Tibial artery (tissue), 4 donors: ENCODE measurements around the gene PAK2.
"Not testable (repeated sequence)": the region's sequence is repeated elsewhere in the genome, so short reads cannot be mapped to it uniquely, and the experiment has no call there.

Experiments
- DNase-seq, 2 donors: peaks; one replicate each; pipeline ENCODE4 v3.0.0-alpha.2; 2019
- H3K27ac ChIP-seq, 2 donors: fragments of 200-600 bp; sonication (generic) in 1 of 2; 1 replicate in 1 of 2; 2 replicates in 1 of 2; pipeline ENCODE4 v1.5.1; 2018 to 2019; ENCODE audit warnings: mild to moderate bottlenecking in 1 of 2
- H3K27me3 ChIP-seq, 2 donors: fragments of 200-600 bp; sonication (generic) in 1 of 2; one replicate each; pipeline versions ENCODE4 v1.5.1 to v1.6.0; 2016 to 2019
- H3K36me3 ChIP-seq, 3 donors: fragments of 200-600 bp; sonication (generic) in 2 of 3; one replicate each; pipeline ENCODE4 v1.5.1; 2016 to 2019; ENCODE audit warnings: mild to moderate bottlenecking in 2 of 3
- H3K4me1 ChIP-seq, 4 donors: fragments of 200-600 bp; sonication (generic) in 2 of 4; 1 replicate in 3 of 4; 2 replicates in 1 of 4; pipeline ENCODE4 v1.5.1; 2016 to 2019
- H3K4me3 ChIP-seq, 2 donors: fragments of 200-600 bp; sonication (generic) in 1 of 2; 1 replicate in 1 of 2; 2 replicates in 1 of 2; pipeline ENCODE4 v1.5.1; 2018 to 2019; ENCODE audit warnings: mild to moderate bottlenecking in 2 of 2
- H3K9me3 ChIP-seq, 3 donors: fragments of 200-600 bp; sonication (generic) in 1 of 3; one replicate each; pipeline ENCODE4 v1.5.1; 2016 to 2019
- intact Hi-C: fragments of 100-400 bp; cut with DNase I; formaldehyde crosslinking; loops from one replicate; pipeline ENCODE4 v1.15.0; 2023; ENCODE audit warnings: low total_unique reads
- TF ChIP-seq, protein P1 (sequence below), 2 experiments: fragments of 200-600 bp in 1 of 2; fragments of 450-650 bp in 1 of 2; IDR thresholded peaks; one replicate each; pipeline ENCODE4 v1.5.1; 2017 to 2019; ENCODE audit warnings: antibody characterized with exemption in 2 of 2, mild to moderate bottlenecking in 1 of 2, moderate library complexity in 1 of 2

The PAK2 gene

DNA sequence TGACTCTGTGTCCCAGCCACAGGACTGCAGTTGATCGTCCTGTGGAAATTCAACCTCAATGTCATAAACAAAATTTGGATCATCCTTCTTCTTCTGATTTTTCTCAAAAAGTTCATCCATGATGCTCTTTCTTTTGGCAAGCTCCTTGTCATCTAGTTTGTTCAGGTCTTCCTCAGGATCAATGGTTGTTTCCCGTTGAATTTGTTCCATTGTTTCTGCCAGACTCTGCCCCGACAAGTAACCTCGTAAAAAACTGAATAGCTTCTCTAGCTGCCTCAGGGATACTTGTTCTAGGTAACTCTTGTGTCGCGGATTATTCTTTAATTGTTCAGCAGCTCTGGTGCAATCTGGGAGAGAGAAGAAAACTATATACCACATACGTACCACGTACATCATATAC, 32.1 kb upstream of the PAK2 start:
- no peak for DNase-seq
- Histone ChIP-seq H3K27me3 (no peaks in the 10 kb centered on the region), H3K4me3 (no peak overlapping the region), H3K4me1 (peaks cover 0 to 7% (median 5%) of the 10 kb centered on the region in 4 donors), H3K36me3 (no peaks in the 10 kb centered on the region), H3K27ac (no peak overlapping the region), H3K9me3 (no peaks in the 10 kb centered on the region)
- TF ChIP-seq, protein P1, sequence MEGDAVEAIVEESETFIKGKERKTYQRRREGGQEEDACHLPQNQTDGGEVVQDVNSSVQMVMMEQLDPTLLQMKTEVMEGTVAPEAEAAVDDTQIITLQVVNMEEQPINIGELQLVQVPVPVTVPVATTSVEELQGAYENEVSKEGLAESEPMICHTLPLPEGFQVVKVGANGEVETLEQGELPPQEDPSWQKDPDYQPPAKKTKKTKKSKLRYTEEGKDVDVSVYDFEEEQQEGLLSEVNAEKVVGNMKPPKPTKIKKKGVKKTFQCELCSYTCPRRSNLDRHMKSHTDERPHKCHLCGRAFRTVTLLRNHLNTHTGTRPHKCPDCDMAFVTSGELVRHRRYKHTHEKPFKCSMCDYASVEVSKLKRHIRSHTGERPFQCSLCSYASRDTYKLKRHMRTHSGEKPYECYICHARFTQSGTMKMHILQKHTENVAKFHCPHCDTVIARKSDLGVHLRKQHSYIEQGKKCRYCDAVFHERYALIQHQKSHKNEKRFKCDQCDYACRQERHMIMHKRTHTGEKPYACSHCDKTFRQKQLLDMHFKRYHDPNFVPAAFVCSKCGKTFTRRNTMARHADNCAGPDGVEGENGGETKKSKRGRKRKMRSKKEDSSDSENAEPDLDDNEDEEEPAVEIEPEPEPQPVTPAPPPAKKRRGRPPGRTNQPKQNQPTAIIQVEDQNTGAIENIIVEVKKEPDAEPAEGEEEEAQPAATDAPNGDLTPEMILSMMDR (IDR thresholded peaks at IDR 0.05) = no peak
- intact Hi-C loops = no loop called here

DNA sequence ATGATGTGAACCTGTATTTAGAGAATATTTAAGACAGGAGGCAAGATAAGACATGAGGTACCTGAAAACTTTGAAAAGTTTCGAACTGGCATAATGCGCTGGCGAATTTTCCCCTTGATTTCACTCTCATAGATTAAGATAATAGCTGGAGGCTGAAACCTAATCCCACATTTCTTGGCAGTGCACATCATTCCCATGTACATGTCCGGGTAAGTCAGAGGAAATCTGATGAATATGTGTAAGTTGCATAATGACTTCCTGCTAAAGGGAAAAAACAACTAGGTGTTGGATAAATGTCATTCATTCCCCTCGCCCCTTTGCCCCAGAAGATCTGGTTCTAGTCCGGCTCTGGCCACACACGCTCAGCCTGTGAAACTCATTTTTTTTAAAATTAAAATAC, 31.2 kb upstream of the PAK2 start:
- H3K9me3 ChIP-seq = no peaks in the 10 kb centered on the region
- no peaks in the 10 kb centered on the region for H3K27me3 ChIP-seq
- TF ChIP-seq, protein P1 (IDR thresholded peaks at IDR 0.05) = no peak
- peaks cover 0 to 14% (median 10%) of the 10 kb centered on the region in 4 donors for H3K4me1 ChIP-seq
- intact Hi-C loops = no loop called here
- DNase-seq = no peak
- no peaks in the 10 kb centered on the region for H3K36me3 ChIP-seq
- no peak overlapping the region for H3K4me3 ChIP-seq
- no peak overlapping the region for H3K27ac ChIP-seq

DNA sequence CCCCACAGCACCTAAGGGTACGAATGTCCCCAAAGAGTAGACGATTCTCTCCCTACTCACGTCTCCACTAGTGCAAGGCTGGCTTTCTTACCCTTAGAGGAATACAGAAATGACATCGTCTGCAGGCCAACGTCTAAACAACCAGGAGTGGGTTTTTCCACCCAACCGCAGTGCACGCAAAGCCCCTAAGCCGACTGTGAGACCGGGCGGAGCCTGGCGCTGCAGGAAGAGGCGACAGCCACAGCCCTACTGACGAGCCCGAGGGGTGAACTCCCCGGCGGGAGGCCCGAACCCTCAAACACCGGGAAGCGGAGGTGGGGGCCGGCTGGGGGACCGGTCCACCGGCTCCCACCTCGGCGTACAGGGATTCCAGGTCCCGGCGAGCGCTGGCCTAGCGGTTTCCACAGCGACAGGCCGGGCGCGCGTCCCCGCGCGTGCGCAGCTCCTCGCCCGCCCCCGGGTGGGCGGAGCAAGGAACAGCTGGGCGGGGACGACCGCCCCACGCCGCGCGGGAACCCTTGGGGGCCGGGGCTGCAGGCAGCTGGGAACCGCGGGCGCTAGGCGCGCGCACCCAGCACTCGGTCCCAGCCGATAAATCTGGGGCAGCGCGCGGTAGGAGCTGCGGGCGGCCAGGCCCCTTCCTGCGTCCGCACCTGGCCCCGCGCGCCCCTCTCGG, 27.7 kb upstream of the PAK2 start, which contains the start of the genes CEP19 and PIGX:
TSS of gene CEP19 (minus strand) at position 413 of the 676 bp plus-strand sequence. CDS start 3,593 bp downstream, outside the sequence.
TSS of gene PIGX (plus strand) at position 540 of the 676 bp plus-strand sequence.
- Histone ChIP-seq H3K4me1 (peaks cover 0 to 18% (median 13%) of the 10 kb centered on the region in 4 donors), H3K27ac (peak within 1 kb of the TSS; percentile 94 to 95), H3K4me3 (peak within 1 kb of the TSS; percentile 70 to 74), H3K36me3 (no peaks in the 10 kb centered on the region), H3K27me3 (no peaks in the 10 kb centered on the region), H3K9me3 (no peaks in the 10 kb centered on the region)
- intact Hi-C loops = no loop called here
- peak; percentile 75 to 89 for DNase-seq
- TF ChIP-seq, protein P1 (IDR thresholded peaks at IDR 0.05) = peak; percentile 23 to 35

DNA sequence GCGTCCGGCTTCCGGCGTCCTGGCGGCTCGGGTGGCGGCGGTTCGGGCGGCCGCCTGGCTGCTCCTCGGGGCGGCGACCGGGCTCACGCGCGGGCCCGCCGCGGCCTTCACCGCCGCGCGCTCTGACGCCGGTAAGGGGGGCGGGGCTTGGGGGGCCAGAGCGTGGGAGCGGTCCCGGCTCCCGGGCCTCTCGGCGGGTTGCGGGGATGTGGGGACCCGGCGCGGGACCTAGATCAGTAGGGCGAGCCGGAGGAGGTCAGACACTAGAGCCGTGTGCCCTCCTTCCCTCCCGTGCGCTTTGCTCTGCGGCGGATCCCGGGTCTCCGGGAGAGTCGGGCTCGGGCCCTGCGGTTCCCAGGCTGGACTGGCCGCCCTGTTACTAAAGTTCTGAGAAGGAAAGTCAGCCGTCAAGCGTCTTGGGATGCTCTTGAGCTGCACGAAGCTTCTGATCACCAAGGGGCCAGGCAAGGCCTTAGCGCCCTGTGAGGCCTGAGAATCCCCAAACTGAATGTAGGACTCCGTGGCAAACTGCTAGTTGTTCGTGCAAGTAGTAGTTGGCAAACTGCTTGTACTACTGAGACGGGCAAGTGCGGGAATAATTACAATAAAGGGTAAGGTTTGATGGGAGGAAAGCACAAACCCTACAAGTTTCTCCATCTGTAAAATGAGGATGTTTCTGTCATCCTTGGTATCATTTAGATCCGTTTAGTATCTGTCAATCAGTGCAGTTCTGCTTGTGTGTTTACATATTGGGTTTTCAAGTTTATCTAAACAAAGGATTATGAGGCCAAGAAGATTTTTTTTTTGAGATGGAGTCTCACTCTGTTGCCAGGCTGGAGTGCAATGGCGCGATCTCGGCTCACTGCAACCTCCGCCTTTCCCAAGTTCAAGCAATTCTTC, 26.9 kb upstream of the PAK2 start:
- Histone ChIP-seq H3K36me3 (no peaks in the 10 kb centered on the region), H3K4me1 (peaks cover 0 to 18% (median 13%) of the 10 kb centered on the region in 4 donors), H3K27ac (peak overlapping the region; percentile 94 to 95), H3K4me3 (peak overlapping the region; percentile 70 to 74), H3K27me3 (no peaks in the 10 kb centered on the region), H3K9me3 (no peaks in the 10 kb centered on the region)
- peak; percentile 43 to 81 for DNase-seq
- intact Hi-C loops = no loop called here
- TF ChIP-seq, protein P1 (IDR thresholded peaks at IDR 0.05) = no peak

DNA sequence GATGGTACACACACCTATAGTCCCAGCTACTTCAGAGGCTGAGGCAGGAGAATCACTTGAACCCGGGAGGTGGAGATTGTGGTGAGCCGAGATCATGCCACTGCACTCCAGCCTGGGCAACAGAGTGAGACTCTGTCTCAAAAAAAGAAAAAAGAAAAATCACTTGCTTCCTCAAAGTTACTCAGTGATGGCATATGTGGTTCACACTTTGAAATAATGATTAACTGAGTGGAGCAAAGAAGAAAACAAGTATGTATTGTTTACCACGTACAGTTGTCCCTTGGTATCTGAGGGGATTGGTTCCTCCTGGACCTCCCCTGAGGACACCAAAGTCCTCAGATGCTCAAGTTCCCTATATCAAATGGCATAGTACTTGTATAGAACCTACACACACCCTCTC, 22.5 kb upstream of the PAK2 start:
- intact Hi-C loops, H3K27ac ChIP-seq, H3K27me3 ChIP-seq, DNase-seq, H3K9me3 ChIP-seq, H3K4me3 ChIP-seq, H3K36me3 ChIP-seq: not testable (repeated sequence)
- peaks cover 0 to 11% (median 8%) of the 10 kb centered on the region in 4 donors for H3K4me1 ChIP-seq

DNA sequence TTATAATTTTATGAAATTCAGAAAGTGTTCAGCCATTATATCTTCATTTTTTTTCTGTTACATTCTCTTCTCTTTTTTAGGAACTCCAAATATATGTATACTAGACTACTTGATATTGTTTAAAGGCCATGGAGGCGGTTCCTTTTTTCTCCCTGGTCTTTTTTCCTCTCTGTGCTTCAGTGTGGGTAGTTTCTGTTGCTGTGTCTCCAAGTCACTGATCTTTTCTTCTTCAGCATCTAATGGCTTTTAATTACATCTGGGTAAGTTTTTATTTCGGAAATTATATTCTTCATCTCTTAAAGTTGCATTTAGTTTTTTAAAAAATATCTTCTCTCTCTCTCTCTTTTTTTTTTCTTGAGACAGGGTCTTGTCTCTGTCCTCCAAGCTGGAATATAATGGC, 18.6 kb upstream of the PAK2 start:
- Histone ChIP-seq H3K27me3 (no peaks in the 10 kb centered on the region), H3K36me3 (peaks cover 7 to 11% (median 9%) of the 10 kb centered on the region in 3 donors), H3K27ac (no peak overlapping the region), H3K9me3 (no peaks in the 10 kb centered on the region), H3K4me1 (no peaks in the 10 kb centered on the region), H3K4me3 (no peak overlapping the region)
- intact Hi-C loops = no loop called here
- TF ChIP-seq, protein P1 (IDR thresholded peaks at IDR 0.05) = no peak
- no peak for DNase-seq
